Measurements from ENCODE around the gene IGFBP7. TPM values are rescaled to one million over a fixed set of nuclear protein-coding genes. Genes with fewer than 3 reads are reported as not detected.

The IGFBP7 gene
- total RNA-seq, 2 experiments from 2014 or later: not detected

GRCh38 chr4:57037982-57038604 is 72.1 kb downstream of the IGFBP7 start:
- POLR2A ChIA-PET: no interaction called here
- intact Hi-C loops (cut with micrococcal nuclease): no loop called here
- Mint-ChIP-seq H3K27me3 (peaks cover 8% of the 10 kb centered on the region), H3K27ac (no peak overlapping the region), H3K36me3 (peaks cover 3% of the 10 kb centered on the region), H3K9me3 (no peaks in the 10 kb centered on the region), H3K4me3 (no peak overlapping the region), H3K4me1 (ENCODE audit: low read depth) (no peaks in the 10 kb centered on the region)
- DNase-seq: peak; percentile 13
- CTCF ChIA-PET: no interaction called here

GRCh38 chr4:57034520-57034919 is 75.7 kb downstream of the IGFBP7 start:
- ChIA-PET CTCF (interaction anchor here (1.3 kb wide), 1 partner anchor 129 kb away, joined by 6 read pairs; no protein-coding TSS in a partner anchor), POLR2A (no interaction called here)
- peaks cover 18% of the 10 kb centered on the region for H3K36me3 Mint-ChIP-seq
- H3K27ac Mint-ChIP-seq: no peak overlapping the region
- no peak overlapping the region for H3K4me3 Mint-ChIP-seq
- H3K27me3 Mint-ChIP-seq: peaks cover 4% of the 10 kb centered on the region
- intact Hi-C loops (cut with micrococcal nuclease): no loop called here
- no peaks in the 10 kb centered on the region for H3K9me3 Mint-ChIP-seq
- DNase-seq: no peak
- H3K4me1 Mint-ChIP-seq (ENCODE audit: low read depth): no peaks in the 10 kb centered on the region

GRCh38 chr4:57023104-57023503 is 87.1 kb downstream of the IGFBP7 start:
- no peak overlapping the region for H3K4me3 Mint-ChIP-seq
- H3K9me3 Mint-ChIP-seq: no peaks in the 10 kb centered on the region
- DNase-seq: no peak
- H3K36me3 Mint-ChIP-seq: peaks cover 63% of the 10 kb centered on the region
- no peak overlapping the region for H3K27ac Mint-ChIP-seq
- ChIA-PET CTCF (no interaction called here), POLR2A (no interaction called here)
- peaks cover 4% of the 10 kb centered on the region for H3K4me1 Mint-ChIP-seq (ENCODE audit: low read depth)
- no peaks in the 10 kb centered on the region for H3K27me3 Mint-ChIP-seq
- intact Hi-C loops (cut with micrococcal nuclease): no loop called here

GRCh38 chr4:57020467-57021101 is 89.6 kb downstream of the IGFBP7 start:
- no peak overlapping the region for H3K4me3 Mint-ChIP-seq
- H3K36me3 Mint-ChIP-seq: peaks cover 68% of the 10 kb centered on the region
- CTCF ChIA-PET: no interaction called here
- H3K27ac Mint-ChIP-seq: peak overlapping the region; percentile 8
- no peaks in the 10 kb centered on the region for H3K27me3 Mint-ChIP-seq
- no peak for DNase-seq
- no peaks in the 10 kb centered on the region for H3K9me3 Mint-ChIP-seq
- intact Hi-C loops (cut with micrococcal nuclease): no loop called here
- POLR2A ChIA-PET: no interaction called here
- peaks cover 4% of the 10 kb centered on the region for H3K4me1 Mint-ChIP-seq (ENCODE audit: low read depth)

- H3K36me3 Mint-ChIP-seq: peaks cover 61% of the 10 kb centered on the region
- peaks cover 4% of the 10 kb centered on the region for H3K4me1 Mint-ChIP-seq (ENCODE audit: low read depth)
- ChIA-PET POLR2A (no interaction called here), CTCF (no interaction called here)
- no peak for DNase-seq
- peak overlapping the region; percentile 9 for H3K27ac Mint-ChIP-seq
- no peak overlapping the region for H3K4me3 Mint-ChIP-seq
- no peaks in the 10 kb centered on the region for H3K27me3 Mint-ChIP-seq
- H3K9me3 Mint-ChIP-seq: no peaks in the 10 kb centered on the region
- intact Hi-C loops (cut with micrococcal nuclease): no loop called here
These were observed 91.2 kb downstream of the IGFBP7 start for GRCh38 chr4:57018980-57019379.

GRCh38 chr4:57013543-57014120 is 96.6 kb downstream of the IGFBP7 start:
- Mint-ChIP-seq H3K27ac (peak overlapping the region; percentile 44), H3K4me1 (ENCODE audit: low read depth) (no peaks in the 10 kb centered on the region), H3K9me3 (no peaks in the 10 kb centered on the region), H3K4me3 (no peak overlapping the region), H3K36me3 (peaks cover 52% of the 10 kb centered on the region), H3K27me3 (no peaks in the 10 kb centered on the region)
- CTCF ChIA-PET: no interaction called here
- intact Hi-C loops (cut with micrococcal nuclease): no loop called here
- no peak for DNase-seq
- POLR2A ChIA-PET: no interaction called here

GRCh38 chr4:56999751-57000150 is 110.4 kb downstream of the IGFBP7 start:
- no peak for DNase-seq
- Mint-ChIP-seq H3K36me3 (peaks cover 43% of the 10 kb centered on the region), H3K9me3 (no peaks in the 10 kb centered on the region), H3K27me3 (no peaks in the 10 kb centered on the region), H3K4me3 (no peak overlapping the region), H3K4me1 (ENCODE audit: low read depth) (peaks cover 8% of the 10 kb centered on the region), H3K27ac (no peak overlapping the region)
- ChIA-PET POLR2A (interaction anchor here (0.5 to 0.6 kb wide), 2 partner anchors 22 to 46 kb away, joined by 3 to 7 read pairs; no protein-coding TSS in a partner anchor), CTCF (no interaction called here)
- intact Hi-C loops (cut with micrococcal nuclease): no loop called here

GRCh38 chr4:56995525-56995924 is 114.7 kb downstream of the IGFBP7 start:
- POLR2A ChIA-PET: no interaction called here
- Mint-ChIP-seq H3K4me1 (ENCODE audit: low read depth) (peaks cover 16% of the 10 kb centered on the region), H3K4me3 (no peak overlapping the region), H3K9me3 (no peaks in the 10 kb centered on the region), H3K27me3 (no peaks in the 10 kb centered on the region), H3K36me3 (peaks cover 53% of the 10 kb centered on the region), H3K27ac (no peak overlapping the region)
- CTCF ChIA-PET: no interaction called here
- DNase-seq: no peak
- intact Hi-C loops (cut with micrococcal nuclease): no loop called here

- Mint-ChIP-seq H3K27ac (peak overlapping the region; percentile 7), H3K4me3 (no peak overlapping the region), H3K27me3 (no peaks in the 10 kb centered on the region), H3K36me3 (peaks cover 58% of the 10 kb centered on the region), H3K4me1 (ENCODE audit: low read depth) (peaks cover 27% of the 10 kb centered on the region), H3K9me3 (no peaks in the 10 kb centered on the region)
- POLR2A ChIA-PET: interaction anchor here (0.5 to 3.0 kb wide), 2 partner anchors 11 to 13 kb away, joined by 3 to 11 read pairs; partner anchors contain the start of genes NOA1 and POLR2B
- DNase-seq: no peak
- intact Hi-C loops (cut with micrococcal nuclease): no loop called here
- CTCF ChIA-PET: no interaction called here
These were observed 119.9 kb downstream of the IGFBP7 start for GRCh38 chr4:56990109-56990905.

- ChIA-PET POLR2A (interaction anchor here (1.5 kb wide), 1 partner anchor 8 kb away, joined by 5 read pairs; the partner anchor contains the start of gene POLR2B), CTCF (no interaction called here)
- intact Hi-C loops (cut with micrococcal nuclease): no loop called here
- H3K4me3 Mint-ChIP-seq: no peak overlapping the region
- no peaks in the 10 kb centered on the region for H3K27me3 Mint-ChIP-seq
- no peak for DNase-seq
- H3K36me3 Mint-ChIP-seq: peaks cover 47% of the 10 kb centered on the region
- H3K27ac Mint-ChIP-seq: no peak overlapping the region
- H3K9me3 Mint-ChIP-seq: no peaks in the 10 kb centered on the region
- H3K4me1 Mint-ChIP-seq (ENCODE audit: low read depth): peaks cover 49% of the 10 kb centered on the region
These were observed 123.2 kb downstream of the IGFBP7 start for GRCh38 chr4:56986952-56987351.

GRCh38 chr4:56986192-56986591 is 124.0 kb downstream of the IGFBP7 start:
- ChIA-PET CTCF (no interaction called here), POLR2A (no interaction called here)
- Mint-ChIP-seq H3K27ac (no peak overlapping the region), H3K36me3 (peaks cover 47% of the 10 kb centered on the region), H3K27me3 (no peaks in the 10 kb centered on the region), H3K4me1 (ENCODE audit: low read depth) (peaks cover 50% of the 10 kb centered on the region), H3K9me3 (no peaks in the 10 kb centered on the region), H3K4me3 (no peak overlapping the region)
- intact Hi-C loops (cut with micrococcal nuclease): no loop called here
- no peak for DNase-seq

GRCh38 chr4:56981795-56982201 is 128.4 kb downstream of the IGFBP7 start:
- peak overlapping the region; percentile 71 for H3K27ac Mint-ChIP-seq
- no peaks in the 10 kb centered on the region for H3K9me3 Mint-ChIP-seq
- intact Hi-C loops (cut with micrococcal nuclease): no loop called here
- peaks cover 50% of the 10 kb centered on the region for H3K4me1 Mint-ChIP-seq (ENCODE audit: low read depth)
- no peaks in the 10 kb centered on the region for H3K27me3 Mint-ChIP-seq
- H3K4me3 Mint-ChIP-seq: peak overlapping the region; percentile 51
- DNase-seq: no peak
- ChIA-PET POLR2A (interaction anchor here (0.7 kb wide), 1 partner anchor 83 kb away, joined by 3 read pairs; no protein-coding TSS in a partner anchor), CTCF (no interaction called here)
- H3K36me3 Mint-ChIP-seq: peaks cover 22% of the 10 kb centered on the region

Data from activated CD4-positive, alpha-beta memory T cell treated with anti-CD3 and anti-CD28 coated beads for 36 hours (primary cell).